SK-N-SH (cell line): ENCODE results near the gene TMEM44. TPM values are rescaled to one million over a fixed set of nuclear protein-coding genes. Genes with fewer than 3 reads are reported as not detected.

Experiments
- CTCF ChIA-PET: fragments of 300-600, 350-600 bp; formaldehyde crosslinking; extraction: SDS; loops from one replicate; lab custom pipeline; 2021; lab: Yijun Ruan, JAX
- POLR2A ChIA-PET: fragments of 350-600 bp; sonication (Branson Sonifier 250); formaldehyde crosslinking; extraction: SDS; loops from one replicate; lab custom pipeline; 2020; ENCODE audit warnings: antibody characterized with exemption, inconsistent platforms; lab: Yijun Ruan, JAX
- DNase-seq: peaks from one replicate; pipeline ENCODE4 v3.0.0; 2012
- H2AFZ ChIP-seq: fragments of 200-600 bp; sonication (generic); 2 replicates; pipeline ENCODE4 v1.8.1; 2016; ENCODE audit warnings: antibody characterized with exemption, mild to moderate bottlenecking, low read depth
- H3F3A ChIP-seq: fragments of 200-600 bp; sonication (generic); replicated peaks from 2 replicates; pipeline ENCODE3; 2016; ENCODE audit warnings: antibody characterized with exemption, mild to moderate bottlenecking; ENCODE audit not compliant: insufficient read depth
- H3K27ac ChIP-seq, 2 experiments: fragments of 200-500 bp in 1 of 2; fragments of 200-600 bp in 1 of 2; sonication (Bioruptor generic) in 1 of 2; sonication (generic), shearing (Covaris generic) in 1 of 2; 2 replicates each; pipeline versions ENCODE4 v1.5.1 to v1.6.1; 2014 to 2016; ENCODE audit warnings: low read depth in 2 of 2, inconsistent platforms in 1 of 2, low read length in 1 of 2, mild to moderate bottlenecking in 1 of 2, mixed read lengths in 1 of 2
- H3K27me3 ChIP-seq: fragments of 200-600 bp; sonication (generic), shearing (Covaris generic); 2 replicates; pipeline ENCODE4 v1.6.1; 2016; ENCODE audit warnings: mixed run types; ENCODE audit not compliant: insufficient read depth
- H3K36me3 ChIP-seq, 2 experiments: fragments of 200-500 bp in 1 of 2; fragments of 200-600 bp in 1 of 2; sonication (Bioruptor generic) in 1 of 2; sonication (generic) in 1 of 2; replicated peaks in 1 of 2; 2 replicates each; pipeline versions ENCODE3 to v1.5.1; 2014 to 2016; ENCODE audit warnings: low read length in 1 of 2, mild to moderate bottlenecking in 1 of 2; ENCODE audit not compliant: insufficient read depth in 2 of 2, control insufficient read depth in 1 of 2
- H3K4me1 ChIP-seq, 2 experiments: fragments of 200-500 bp in 1 of 2; fragments of 200-600 bp in 1 of 2; sonication (Bioruptor generic) in 1 of 2; sonication (generic), shearing (Covaris generic) in 1 of 2; 2 replicates each; pipeline versions ENCODE4 v1.5.1 to v1.6.1; 2014 to 2016; ENCODE audit warnings: low read depth in 1 of 2, low read length in 1 of 2, mixed run types in 1 of 2; ENCODE audit not compliant: insufficient read depth in 2 of 2, control insufficient read depth in 1 of 2
- H3K4me2 ChIP-seq: fragments of 200-600 bp; sonication (generic), shearing (Covaris generic); 2 replicates; pipeline ENCODE4 v1.6.1; 2017; ENCODE audit warnings: mixed run types
- H3K4me3 ChIP-seq, 2 experiments: fragments of 200-500 bp in 1 of 2; fragments of 200-600 bp in 1 of 2; sonication (Bioruptor generic) in 1 of 2; sonication (generic), shearing (Covaris generic) in 1 of 2; 2 replicates each; pipeline versions ENCODE4 v1.5.1 to v1.8.1; 2014 to 2016; ENCODE audit warnings: low read depth in 2 of 2, inconsistent platforms in 1 of 2, low read length in 1 of 2, mild to moderate bottlenecking in 1 of 2, mixed read lengths in 1 of 2, moderate library complexity in 1 of 2
- H3K79me2 ChIP-seq: fragments of 200-600 bp; sonication (generic); 2 replicates; pipeline ENCODE4 v1.8.1; 2017; ENCODE audit warnings: mild to moderate bottlenecking; ENCODE audit not compliant: insufficient read depth
- H3K9ac ChIP-seq: fragments of 200-600 bp; sonication (generic); 2 replicates; pipeline ENCODE4 v1.6.1; 2017; ENCODE audit warnings: mixed run types
- H3K9me2 ChIP-seq: fragments of 200-600 bp; sonication (generic); 2 replicates; pipeline ENCODE4 v1.6.1; 2017; ENCODE audit warnings: mixed run types
- H3K9me3 ChIP-seq: fragments of 200-600 bp; sonication (generic); 2 replicates; pipeline ENCODE4 v1.6.1; 2017; ENCODE audit warnings: mixed run types, mild to moderate bottlenecking, moderate library complexity
- H4K20me1 ChIP-seq: fragments of 200-600 bp; sonication (generic); 2 replicates; pipeline ENCODE4 v1.6.1; 2017; ENCODE audit warnings: mild to moderate bottlenecking, mixed run types; ENCODE audit not compliant: insufficient read depth
- GATA2 ChIP-seq: sonication (generic); formaldehyde crosslinking; IDR thresholded peaks from 2 replicates; pipeline ENCODE4 v1.5.0; 2020; ENCODE audit warnings: mild to moderate bottlenecking, missing genetic modification reagents
- MAX ChIP-seq: IDR thresholded peaks from 2 replicates; pipeline ENCODE4 v1.4.0; 2012; ENCODE audit warnings: low read depth
- NFIC ChIP-seq: IDR thresholded peaks from 2 replicates; pipeline ENCODE4 v1.4.0; 2012; ENCODE audit warnings: borderline replicate concordance
- REST ChIP-seq: IDR thresholded peaks from 2 replicates; pipeline ENCODE4 v1.6.1; 2012; ENCODE audit warnings: mild to moderate bottlenecking, low read depth, low read length, moderate library complexity
- SIN3A ChIP-seq: IDR thresholded peaks from 2 replicates; pipeline ENCODE4 v1.6.1; 2012; ENCODE audit warnings: low read depth, mild to moderate bottlenecking, low read length, moderate library complexity, borderline replicate concordance
- TAF1 ChIP-seq: IDR thresholded peaks from 2 replicates; pipeline ENCODE4 v1.6.1; 2012; ENCODE audit warnings: low read depth, mild to moderate bottlenecking, low read length, moderate library complexity, borderline replicate concordance
- TCF12 ChIP-seq: IDR thresholded peaks from 2 replicates; pipeline ENCODE4 v1.4.0; 2012
- TEAD4 ChIP-seq: IDR thresholded peaks from 2 replicates; pipeline ENCODE4 v1.4.0; 2012; ENCODE audit warnings: mild to moderate bottlenecking, borderline replicate concordance; ENCODE audit not compliant: insufficient read depth
- YY1 ChIP-seq: IDR thresholded peaks from 2 replicates; pipeline ENCODE4 v1.4.0; 2012; ENCODE audit warnings: low read depth, mild to moderate bottlenecking
- ZBTB33 ChIP-seq: IDR thresholded peaks from 2 replicates; pipeline ENCODE4 v1.4.0; 2012; ENCODE audit warnings: low read depth, borderline replicate concordance
- WGBS: methylation state at CpG from one replicate; pipeline ENCODE4 v1.1.6; 2017; ENCODE audit warnings: low lambda C conversion rate; 5-methylcytosine and 5-hydroxymethylcytosine counted together
- polyA plus RNA-seq, 3 experiments: library from polyadenylated mRNA; depleted of rRNA; stranded (reverse); fragments of >200 nt; gene quantifications; 2 replicates each; pipeline ENCODE4 v1.2.3, GENCODE V29; 2012

Gene TMEM44
- polyA plus RNA-seq, 1 of the 3 experiments (the other 2 are of a cell fraction): 22.6 TPM

- peaks cover 0 to 20% of the 10 kb centered on the region in 2 experiments; a peak in 3 of 4 replicates for H3K4me1 ChIP-seq
- H3K36me3 ChIP-seq: no peaks in the 10 kb centered on the region
- no peaks in the 10 kb centered on the region for H4K20me1 ChIP-seq
- peaks cover 29% of the 10 kb centered on the region for H3F3A ChIP-seq
- no peaks in the 10 kb centered on the region for H3K79me2 ChIP-seq
- WGBS: 71% methylated on average over 9 of the region's 9 CpGs
- no peak overlapping the region for H3K9ac ChIP-seq
- no peak overlapping the region for H3K4me2 ChIP-seq
- no peak for DNase-seq
- no peak overlapping the region for H3K4me3 ChIP-seq
- H3K27me3 ChIP-seq: no peaks in the 10 kb centered on the region
- ChIA-PET POLR2A (no interaction called here), CTCF (no interaction called here)
- 0 out of 2 replicates have a peak overlapping the region, but pooled peaks have one; percentile 12 for H2AFZ ChIP-seq
- no peaks in the 10 kb centered on the region for H3K9me2 ChIP-seq
- H3K9me3 ChIP-seq: no peaks in the 10 kb centered on the region
- peak overlapping the region in 1 of 2 experiments; percentile 46; a peak in 2 of 4 replicates for H3K27ac ChIP-seq
- no peak for TF ChIP-seq TAF1
- peak; percentile 42; the same call in 1 of the 2 replicates for TF ChIP-seq TCF12
- TF ChIP-seq, all 33 proteins: peak for 1
These were observed 67.5 kb downstream of the TMEM44 start for GRCh38 chr3:194565597-194566190.

- H3K36me3 ChIP-seq: no peaks in the 10 kb centered on the region
- no peaks in the 10 kb centered on the region for H4K20me1 ChIP-seq
- H2AFZ ChIP-seq: no peak overlapping the region
- H3K9me2 ChIP-seq: no peaks in the 10 kb centered on the region
- H3K27ac ChIP-seq: peak overlapping the region in 1 of 2 experiments; percentile 96; a peak in 2 of 4 replicates
- H3K4me1 ChIP-seq: peaks cover 0 to 24% of the 10 kb centered on the region in 2 experiments; a peak in 2 of 4 replicates
- POLR2A ChIA-PET: no interaction called here
- H3K4me3 ChIP-seq: no peak overlapping the region
- H3K27me3 ChIP-seq: no peaks in the 10 kb centered on the region
- no peak overlapping the region for H3K9ac ChIP-seq
- H3F3A ChIP-seq: peaks cover 40% of the 10 kb centered on the region
- H3K4me2 ChIP-seq: no peak overlapping the region
- 0% methylated on average over 2 of the region's 2 CpGs for WGBS
- TF ChIP-seq NFIC (no peak), TEAD4 (no peak), SIN3A (no peak), YY1 (no peak), GATA2 (CRISPR knock-in tag) (no peak), ZBTB33 (no peak), REST (no peak), MAX (no peak)
- no peaks in the 10 kb centered on the region for H3K79me2 ChIP-seq
- CTCF ChIA-PET: interaction anchor here (1.3 to 1.5 kb wide), 3 partner anchors 11 to 31 kb away, joined by 3 to 4 read pairs (median 3); no protein-coding TSS in a partner anchor
- DNase-seq: no peak
- H3K9me3 ChIP-seq: no peaks in the 10 kb centered on the region
These were observed 70.2 kb downstream of the TMEM44 start for GRCh38 chr3:194562986-194563385.
